K562 (cell line): ENCODE results near the gene SULT1B1. TPM values are rescaled to one million over a fixed set of nuclear protein-coding genes. Genes with fewer than 3 reads are reported as not detected.

Experiments used
- ATAC-seq: fragments of 200-7000 bp; cut with Tn5 transposase; 3 replicates; pipeline ENCODE4 v1.9.1; 2020; ENCODE audit warnings: moderate library complexity
- BruUV-seq: library from RNA; stranded (reverse); fragments of 400-500 nt; replicated peaks from 2 replicates; lab custom pipeline; 2021; lab: Mats Ljungman, UMichigan
- CTCF ChIA-PET: fragments of 300-600 bp; formaldehyde crosslinking; extraction: SDS; loops from one replicate; lab custom pipeline; 2021; ENCODE audit warnings: low intra/inter-chr PET ratio; lab: Yijun Ruan, JAX
- POLR2A ChIA-PET: fragments of 300-600, 350-650 bp; sonication (Branson Sonifier 250); formaldehyde crosslinking; extraction: SDS; loops from one replicate; lab custom pipeline; 2021; ENCODE audit warnings: antibody characterized with exemption, inconsistent platforms; lab: Yijun Ruan, JAX
- DNase-seq, 4 experiments: peaks; one replicate each; pipeline versions ENCODE4 v3.0.0 to v3.0.0-alpha.2; 2011 to 2018; ENCODE audit warnings: low spot score in 3 of 4, mixed read lengths in 3 of 4; ENCODE audit errors: extremely low read depth in 1 of 4
- FAIRE-seq: peaks from 2 replicates; lab custom pipeline; 2011; peaks lifted over from hg19 to GRCh38; lab: Jason Lieb, UNC
- H2AFZ ChIP-seq: 2 replicates; pipeline ENCODE4 v1.6.0; 2011; ENCODE audit warnings: low read depth, low read length, control low read depth, inconsistent platforms
- H3K27ac ChIP-seq: fragments of 200-600 bp; 3 replicates; pipeline ENCODE4 v1.8.0; 2011; ENCODE audit warnings: low read depth, mild to moderate bottlenecking, control low read depth, inconsistent platforms, low read length, moderate library complexity, mixed read lengths; ENCODE audit errors: extremely low read depth
- H3K27me3 ChIP-seq, 2 experiments: fragments of 300-600 bp in 1 of 2; 2 replicates in 1 of 2; 3 replicates in 1 of 2; pipeline versions ENCODE4 v1.6.0 to v1.8.0; 2011; ENCODE audit warnings: inconsistent platforms in 2 of 2, low read length in 2 of 2, mild to moderate bottlenecking in 1 of 2, mixed read lengths in 1 of 2, moderate library complexity in 1 of 2; ENCODE audit not compliant: control insufficient read depth in 2 of 2, insufficient read depth in 2 of 2
- H3K36me3 ChIP-seq: fragments of 300-600 bp; 3 replicates; pipeline ENCODE4 v1.8.0; 2011; ENCODE audit warnings: mild to moderate bottlenecking, low read length, inconsistent platforms; ENCODE audit not compliant: control insufficient read depth, insufficient read depth
- H3K4me1 ChIP-seq, 2 experiments: fragments of 200-600 bp in 1 of 2; replicated peaks in 1 of 2; 2 replicates in 1 of 2; 3 replicates in 1 of 2; pipeline versions ENCODE4 v1.5.1 to v1.8.0; 2011; ENCODE audit warnings: inconsistent platforms in 2 of 2, low read length in 2 of 2, mild to moderate bottlenecking in 1 of 2, mixed read lengths in 1 of 2, moderate library complexity in 1 of 2; ENCODE audit not compliant: control insufficient read depth in 2 of 2, insufficient read depth in 2 of 2
- H3K4me2 ChIP-seq: 2 replicates; pipeline ENCODE4 v1.6.1; 2011; ENCODE audit warnings: low read length, control low read depth, inconsistent platforms, mixed read lengths; ENCODE audit not compliant: insufficient read depth
- H3K4me3 ChIP-seq: fragments of 200-600 bp; sonication (generic), shearing (Covaris generic); 2 replicates; pipeline ENCODE4 v1.5.1; 2016; ENCODE audit warnings: control low read depth, inconsistent platforms
- H3K79me2 ChIP-seq: fragments of 200-600 bp; 3 replicates; pipeline ENCODE4 v1.8.0; 2011; ENCODE audit warnings: low read length, inconsistent platforms; ENCODE audit not compliant: control insufficient read depth, insufficient read depth
- H3K9ac ChIP-seq, 2 experiments: 2 replicates each; pipeline versions ENCODE4 v1.6.0 to v1.6.1; 2011; ENCODE audit warnings: low read depth in 2 of 2, low read length in 2 of 2, control low read depth in 1 of 2, inconsistent platforms in 1 of 2, mild to moderate bottlenecking in 1 of 2, mixed read lengths in 1 of 2; ENCODE audit not compliant: insufficient read depth in 1 of 2
- H3K9me1 ChIP-seq: one replicate; pipeline ENCODE4 v1.6.0; 2011; ENCODE audit warnings: inconsistent platforms, mild to moderate bottlenecking, low read length, moderate library complexity; ENCODE audit not compliant: control insufficient read depth, insufficient read depth
- H3K9me3 ChIP-seq: replicated peaks from 2 replicates; pipeline ENCODE4 v1.5.1; 2011; ENCODE audit warnings: low read depth, low read length, inconsistent platforms; ENCODE audit not compliant: control insufficient read depth, insufficient read depth
- H4K20me1 ChIP-seq: replicated peaks from 2 replicates; pipeline ENCODE4 v1.6.1; 2011; ENCODE audit warnings: low read length, inconsistent platforms, mixed read lengths; ENCODE audit not compliant: control insufficient read depth, insufficient read depth
- CHAMP1 ChIP-seq: fragments of 450-650 bp; IDR thresholded peaks from 2 replicates; pipeline ENCODE4 v1.6.1; 2016; ENCODE audit warnings: mild to moderate bottlenecking
- CREB3L1 ChIP-seq: fragments of 450-650 bp; IDR thresholded peaks from 2 replicates; pipeline ENCODE4 v1.6.1; 2014; ENCODE audit warnings: low read depth, mild to moderate bottlenecking, moderate library complexity, borderline replicate concordance
- E2F5 ChIP-seq: sonication (generic); formaldehyde crosslinking; IDR thresholded peaks from 2 replicates; pipeline ENCODE4 v1.8.0; 2022; ENCODE audit warnings: mild to moderate bottlenecking, missing genetic modification reagents
- EP400 ChIP-seq: fragments of 450-650 bp; IDR thresholded peaks from 2 replicates; pipeline ENCODE4 v1.6.1; 2017; ENCODE audit warnings: antibody characterized with exemption, mild to moderate bottlenecking, moderate library complexity
- RAD21 ChIP-seq, 2 experiments: fragments of 250-450 bp in 1 of 2; fragments of 450-650 bp in 1 of 2; sonication (Bioruptor Pico) in 1 of 2; formaldehyde crosslinking in 1 of 2; IDR thresholded peaks in 1 of 2; conservative IDR thresholded peaks in 1 of 2; 2 replicates each; pipeline versions ENCODE4 v1.4.0 to v1.8.0; 2020 to 2022; ENCODE audit warnings: mild to moderate bottlenecking in 2 of 2, moderate library complexity in 1 of 2
- REST ChIP-seq, 2 experiments: fragments of 450-650 bp; formaldehyde crosslinking in 1 of 2; IDR thresholded peaks; 2 replicates each; pipeline versions ENCODE4 v1.4.0 to v1.6.1; 2014 to 2020; ENCODE audit warnings: mild to moderate bottlenecking in 2 of 2, borderline replicate concordance in 1 of 2, low read depth in 1 of 2
- RNF2 ChIP-seq: sonication (generic); IDR thresholded peaks from 2 replicates; pipeline ENCODE4 v1.6.1; 2016
- ZNF146 ChIP-seq: IDR thresholded peaks from one replicate; pipeline ENCODE4 v1.6.1; 2018; ENCODE audit warnings: missing compliant biosample characterization; ENCODE audit not compliant: unreplicated experiment
- WGBS: fragments of 100-300 bp; shearing (Covaris generic); methylation state at CpG from one replicate; pipeline ENCODE4 v1.1.6; 2016; ENCODE audit warnings: low coverage, mixed read lengths; ENCODE audit not compliant: insufficient coverage; ENCODE audit errors: missing lambda C conversion rate; 5-methylcytosine and 5-hydroxymethylcytosine counted together
- in situ Hi-C: fragments of 300-500 bp; cut with MboI; formaldehyde crosslinking; loops from 4 replicates; pipeline ENCODE4 v1.15.0; 2018; ENCODE audit warnings: inconsistent platforms, mixed read lengths
- intact Hi-C: fragments of 100-400 bp; cut with micrococcal nuclease; formaldehyde crosslinking; loops from 2 replicates; pipeline ENCODE4 v1.14.2; 2022
- polyA plus RNA-seq, 8 experiments: library from polyadenylated mRNA; depleted of rRNA in 4 of 8; stranded (reverse) in 5 of 8; unstranded in 3 of 8; fragments of >200 nt; fragmentation: Nextera tagmentation in 2 of 8; fragmentation: Illumina TruSeq in 1 of 8; extraction: Ambion mirVana in 2 of 8; extraction: Trizol in 1 of 8; gene quantifications; 2 replicates each; pipeline versions ENCODE4 v1.2.1 to v1.2.3, GENCODE V29; 2011 to 2014; ENCODE audit warnings: inconsistent platforms in 1 of 8, missing spikeins in 1 of 8
- total RNA-seq, 7 experiments: library from RNA; depleted of rRNA in 6 of 7; stranded (reverse); fragments of >200 nt in 6 of 7; fragmentation: Illumina TruSeq in 2 of 7; extraction: Trizol in 2 of 7; gene quantifications; 2 replicates each; pipeline versions ENCODE4 v1.2.1 to v1.2.3, GENCODE V29; 2011 to 2021; ENCODE audit warnings: low replicate concordance in 1 of 7

SULT1B1 gene
- total and polyA plus RNA-seq, 9 of the 15 experiments (the other 6 are each of a cell fraction or from before 2014, with no cell fraction given): under 0.01 TPM; not detected in 8

- H3K27ac ChIP-seq: no peak overlapping the region
- in situ Hi-C loops (loop anchor here (25.0 kb wide), 1 partner anchor 823 kb away; the partner anchor contains the start of gene AMTN), intact Hi-C loops (loop anchor here (2.0 kb wide), 1 partner anchor 869 kb away; no protein-coding TSS in a partner anchor)
- no peak overlapping the region for H3K9ac ChIP-seq
- H3K9me1 ChIP-seq: no peaks in the 10 kb centered on the region
- no peak for FAIRE-seq
- no peaks in the 10 kb centered on the region for H3K36me3 ChIP-seq
- CTCF ChIA-PET: interaction anchor here (1.2 to 1.6 kb wide), 2 partner anchors 815 to 870 kb away, joined by 3 to 5 read pairs; no protein-coding TSS in a partner anchor
- no peak for ATAC-seq
- no peaks in the 10 kb centered on the region for H3K4me1 ChIP-seq
- no peak overlapping the region for H3K4me3 ChIP-seq
- POLR2A ChIA-PET: no interaction called here
- H3K27me3 ChIP-seq: no peaks in the 10 kb centered on the region
- 0% methylated on average over 1 of the region's 1 CpG for WGBS
- no peaks in the 10 kb centered on the region for H3K79me2 ChIP-seq
- H2AFZ ChIP-seq: no peak overlapping the region
- no peaks in the 10 kb centered on the region for H3K9me3 ChIP-seq
- no peaks in the 10 kb centered on the region for H4K20me1 ChIP-seq
- BruUV-seq: no TSS peak
- no peak overlapping the region for H3K4me2 ChIP-seq
- DNase-seq: peak; percentile 4 to 11 (median 10)
- TF ChIP-seq RNF2 (no peak), EP400 (no peak), REST (IDR thresholded peaks at IDR 0.05; ENCODE audit: borderline replicate concordance) (peak; percentile 42; the same call in 1 of the 2 replicates), REST (CRISPR knock-in tag; IDR thresholded peaks at IDR 0.05; ENCODE audit: low read depth) (no peak), RAD21 (CRISPR knock-in tag; conservative IDR thresholded peaks at IDR 0.05 in 1 of 2, IDR thresholded peaks at IDR 0.05 in 1 of 2) (peak; percentile 72 to 75), CHAMP1 (no peak), CREB3L1 (no peak), E2F5 (no peak), ZNF146 (no peak)
These were observed 70.8 kb downstream of the SULT1B1 start for GRCh38 chr4:69689599-69689998.
